Suprapubic skin (tissue), 3 donors: Measurements from ENCODE around the gene NSD1.

ENCODE experiments used
- CTCF ChIP-seq, 2 donors: fragments of 200-600 bp in 1 of 2; fragments of 450-650 bp in 1 of 2; sonication (generic) in 1 of 2; IDR thresholded peaks; one replicate each; pipeline ENCODE4 v1.5.1; 2016 to 2019; ENCODE audit warnings: antibody characterized with exemption in 2 of 2, mild to moderate bottlenecking in 1 of 2, moderate library complexity in 1 of 2
- POLR2AphosphoS5 ChIP-seq, 3 donors: sonication (generic); formaldehyde crosslinking; IDR thresholded peaks; one replicate each; pipeline ENCODE4 v1.6.1; 2017; ENCODE audit warnings: antibody characterized with exemption in 3 of 3

- TF ChIP-seq CTCF (IDR thresholded peaks at IDR 0.05) (no peak), POLR2AphosphoS5 (IDR thresholded peaks at IDR 0.05) (no peak)
Measured at GRCh38 chr5:177339107-177339638, 205.6 kb downstream of the NSD1 start.
